GM19328 (cell line): ENCODE data around the gene MLST8.

Experiments
- ATAC-seq: cut with Tn5 transposase; IDR thresholded peaks from one replicate; pipeline ENCODE4 v1.9.1; 2021; ENCODE audit warnings: mild to moderate bottlenecking, moderate library complexity; ENCODE audit not compliant: unreplicated experiment

The MLST8 gene

DNA sequence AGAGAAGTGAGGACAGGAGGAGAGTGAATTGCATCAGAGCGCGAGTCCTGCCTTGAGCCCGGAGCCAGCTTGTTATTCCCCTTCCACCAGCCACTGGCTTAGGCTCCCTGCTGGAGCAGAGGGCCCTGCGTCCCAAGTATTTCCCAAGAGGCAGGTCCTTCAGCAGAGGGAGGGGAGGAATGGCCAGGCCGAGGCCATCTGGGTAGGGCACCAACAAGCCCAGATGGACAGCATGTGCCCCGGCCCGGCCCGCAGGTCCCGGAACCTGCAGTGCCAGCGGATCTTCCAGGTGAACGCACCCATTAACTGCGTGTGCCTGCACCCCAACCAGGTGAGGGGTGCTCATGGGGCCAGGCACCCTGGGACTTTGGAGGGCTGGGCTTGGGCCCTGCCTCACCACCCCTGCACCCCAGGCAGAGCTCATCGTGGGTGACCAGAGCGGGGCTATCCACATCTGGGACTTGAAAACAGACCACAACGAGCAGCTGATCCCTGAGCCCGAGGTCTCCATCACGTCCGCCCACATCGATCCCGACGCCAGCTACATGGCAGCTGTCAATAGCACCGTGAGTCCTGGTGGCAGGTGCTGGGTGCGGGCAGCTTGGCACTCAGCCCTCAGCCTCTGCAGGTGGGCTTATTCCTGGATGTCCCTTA lies 1.7 kb downstream of the MLST8 start:
- ATAC-seq: no peak

DNA sequence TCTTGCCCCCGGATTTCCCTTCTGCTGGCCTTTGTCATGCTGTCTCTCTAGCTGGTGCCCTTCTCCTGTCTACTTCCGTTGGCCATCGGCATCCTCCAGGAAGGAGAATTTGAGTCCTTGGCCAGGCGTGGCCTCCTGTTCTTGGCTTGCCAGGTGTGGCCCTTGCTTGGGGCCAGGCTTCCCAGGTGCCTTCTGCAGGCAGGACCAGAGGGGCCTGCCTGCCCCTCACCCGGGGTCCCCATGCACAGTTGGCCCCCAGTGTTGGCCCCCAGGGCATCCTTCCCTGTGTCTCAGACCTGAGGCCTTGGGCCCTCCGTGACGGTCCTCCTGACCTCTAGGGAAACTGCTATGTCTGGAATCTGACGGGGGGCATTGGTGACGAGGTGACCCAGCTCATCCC lies 2.6 kb downstream of the MLST8 start:
- no peak for ATAC-seq

GRCh38 chr16:2208308-2208707 lies 3.1 kb downstream of the MLST8 start:
- no peak for ATAC-seq

GRCh38 chr16:2208772-2209171 lies 3.5 kb downstream of the MLST8 start:
- no peak for ATAC-seq

GRCh38 chr16:2209258-2210008 lies 4.2 kb downstream of the MLST8 start:
- no peak for ATAC-seq

- ATAC-seq: no peak
These were observed 4.7 kb downstream of the MLST8 start for GRCh38 chr16:2210009-2210332.

GRCh38 chr16:2210386-2211365 lies 5.4 kb downstream of the MLST8 start, which contains the start of gene BRICD5:
BRICD5 (minus strand) TSS chr16:2210863; CDS start chr16:2210833, 30 bp downstream.
- ATAC-seq: no peak

DNA sequence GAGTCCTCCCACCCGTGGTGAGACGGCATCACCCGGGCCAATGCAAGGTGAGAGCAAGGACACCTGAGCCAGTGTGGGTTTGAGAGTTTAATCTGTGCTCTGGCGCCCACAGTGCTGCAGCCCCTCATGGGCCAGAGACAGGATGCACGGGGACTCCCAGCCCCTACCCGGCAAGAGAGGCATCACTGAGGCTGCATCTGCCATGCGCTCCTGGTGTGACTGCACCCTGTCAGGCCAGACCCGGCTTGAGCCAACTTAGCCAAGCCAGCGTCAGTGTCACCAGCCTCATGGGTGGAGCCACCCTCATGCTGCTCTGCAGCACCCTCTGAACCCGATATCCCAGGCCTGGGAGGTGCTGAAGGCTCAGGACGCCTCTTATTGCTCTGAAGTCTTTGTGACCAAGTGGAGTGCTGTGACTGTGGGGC lies 6.7 kb downstream of the MLST8 start:
- ATAC-seq: no peak

- no peak for ATAC-seq
These were observed 7.4 kb downstream of the MLST8 start for GRCh38 chr16:2212362-2213324.

DNA sequence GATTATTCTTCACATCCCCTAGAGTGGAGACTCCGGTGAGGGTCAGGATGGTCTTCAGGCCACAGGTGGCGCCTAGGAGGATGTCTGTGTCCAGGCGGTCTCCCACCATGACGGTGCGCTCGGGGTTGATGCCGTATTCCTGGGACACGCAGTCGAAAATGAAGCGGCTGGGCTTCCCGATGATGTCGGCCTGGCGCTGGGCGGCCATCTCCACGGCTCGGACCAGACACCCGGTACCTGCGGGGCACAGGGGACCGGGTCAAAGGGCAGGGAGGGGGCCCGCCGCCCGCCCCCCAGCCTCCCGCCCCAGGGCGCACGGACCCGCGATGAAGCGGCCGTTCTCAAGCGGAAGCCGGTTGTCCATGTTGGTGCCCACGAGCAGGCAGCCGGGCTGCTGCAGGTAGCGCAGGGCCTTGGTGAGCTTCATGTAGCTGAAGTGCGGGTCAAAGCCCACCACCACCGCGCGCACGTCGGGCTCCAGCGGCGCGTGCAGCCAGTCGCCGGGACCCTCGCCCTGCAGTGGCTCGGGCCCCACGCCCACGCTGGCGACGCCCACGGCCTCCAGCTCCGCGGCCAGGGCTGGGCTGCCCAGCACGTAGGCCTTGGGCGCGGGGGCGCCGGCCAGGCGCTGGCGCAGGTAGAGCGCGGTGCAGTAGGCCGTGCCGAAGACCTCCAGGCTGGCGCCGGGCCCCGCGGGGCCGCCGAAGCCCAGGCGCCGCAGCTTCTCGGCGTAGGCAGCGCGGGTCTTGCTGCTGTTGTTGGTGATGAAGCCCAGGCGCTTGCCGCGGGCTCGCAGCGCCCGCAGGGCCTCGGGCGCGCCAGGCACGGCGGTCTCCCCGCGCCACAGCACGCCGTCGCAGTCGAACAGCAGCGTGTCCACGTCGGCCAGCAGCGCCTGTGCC lies 8.8 kb downstream of the MLST8 start:
- peak; percentile 3 for ATAC-seq

- ATAC-seq: peak; percentile 90
These were observed 9.4 kb downstream of the MLST8 start, which contains the start of gene PGP for GRCh38 chr16:2214719-2214968. PGP (minus strand) TSS chr16:2214840; CDS start chr16:2214777, 63 bp downstream.

- ATAC-seq: no peak
These were observed 11.1 kb downstream of the MLST8 start for GRCh38 chr16:2216330-2216729.

- peak; percentile 92 for ATAC-seq
These were observed 18.1 kb downstream of the MLST8 start, which contains the start of gene E4F1 for GRCh38 chr16:2223221-2223941. E4F1 (plus strand) TSS chr16:2223591; CDS start chr16:2223614, 23 bp downstream.

GRCh38 chr16:2223942-2224486 lies 18.8 kb downstream of the MLST8 start:
- ATAC-seq: peak; percentile 3

DNA sequence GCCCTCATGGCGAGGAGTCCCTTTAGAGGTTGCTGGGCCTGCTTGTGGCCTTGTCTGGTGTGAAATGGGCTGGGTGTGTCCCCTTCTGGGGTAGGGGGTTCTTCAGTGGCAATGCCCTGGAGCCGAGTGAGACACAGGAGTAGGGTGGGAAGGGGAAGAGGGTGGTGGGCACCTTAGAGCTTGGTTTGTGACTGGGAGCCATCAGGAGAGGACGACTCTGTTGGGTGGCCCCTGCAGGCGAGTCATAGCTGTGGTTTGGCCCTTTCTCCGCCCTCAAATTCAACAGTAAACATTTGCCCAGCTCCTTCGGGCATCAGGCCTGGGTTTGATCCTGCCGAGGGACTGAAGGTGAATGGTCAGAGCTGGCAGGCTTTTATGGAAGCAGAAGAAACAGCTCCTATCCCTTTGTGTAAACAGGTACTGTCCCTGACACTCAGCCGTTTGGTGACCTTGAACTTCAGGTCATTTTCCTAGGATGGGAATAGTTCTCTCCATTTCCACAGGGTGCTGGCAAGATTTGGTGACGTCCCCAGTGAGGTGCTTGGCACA lies 21.1 kb downstream of the MLST8 start:
- ATAC-seq: no peak

GRCh38 chr16:2226918-2227317 lies 21.7 kb downstream of the MLST8 start:
- no peak for ATAC-seq

GRCh38 chr16:2228161-2228824 lies 23.0 kb downstream of the MLST8 start:
- no peak for ATAC-seq
